ENCODE measurements around the gene KCNK15.
"Not testable (repeated sequence)": the region's sequence is repeated elsewhere in the genome, so short reads cannot be mapped to it uniquely, and the experiment has no call there.

KCNK15 gene

GRCh38 chr20:44745598-44746366 is at the start of gene KCNK15:
Gene KCNK15 (plus strand): TSS chr20:44745865. CDS start chr20:44745911, 46 bp downstream.
- DNase-seq (ENCODE audit: low read depth): no peak

GRCh38 chr20:44696315-44696714 is 49.4 kb upstream of the KCNK15 start:
- no peak for DNase-seq (ENCODE audit: low read depth)

GRCh38 chr20:44697041-44697440 is 48.6 kb upstream of the KCNK15 start:
- DNase-seq (ENCODE audit: low read depth): not testable (repeated sequence)

GRCh38 chr20:44698351-44698750 is 47.3 kb upstream of the KCNK15 start:
- DNase-seq (ENCODE audit: low read depth): no peak

GRCh38 chr20:44700306-44700705 is 45.4 kb upstream of the KCNK15 start:
- DNase-seq (ENCODE audit: low read depth): no peak

GRCh38 chr20:44701118-44701857 is 44.4 kb upstream of the KCNK15 start:
- DNase-seq (ENCODE audit: low read depth): no peak

- DNase-seq (ENCODE audit: low read depth): no peak
Observed at GRCh38 chr20:44701858-44702256, 43.8 kb upstream of the KCNK15 start.

GRCh38 chr20:44702776-44703175 is 42.9 kb upstream of the KCNK15 start:
- peak; percentile 27 for DNase-seq (ENCODE audit: low read depth)

- no peak for DNase-seq (ENCODE audit: low read depth)
Observed at GRCh38 chr20:44703183-44703925, 42.3 kb upstream of the KCNK15 start.

- no peak for DNase-seq (ENCODE audit: low read depth)
Observed at GRCh38 chr20:44703956-44704488, 41.6 kb upstream of the KCNK15 start.

- DNase-seq (ENCODE audit: low read depth): no peak
Observed at GRCh38 chr20:44704551-44704971, 41.1 kb upstream of the KCNK15 start.

- no peak for DNase-seq (ENCODE audit: low read depth)
Observed at GRCh38 chr20:44705364-44706094, 40.1 kb upstream of the KCNK15 start.

GRCh38 chr20:44706301-44707017 is 39.2 kb upstream of the KCNK15 start:
- no peak for DNase-seq (ENCODE audit: low read depth)

GRCh38 chr20:44707018-44707579 is 38.6 kb upstream of the KCNK15 start:
- DNase-seq (ENCODE audit: low read depth): no peak

- DNase-seq (ENCODE audit: low read depth): no peak
Observed at GRCh38 chr20:44709380-44709779, 36.3 kb upstream of the KCNK15 start.

GRCh38 chr20:44709797-44710196 is 35.9 kb upstream of the KCNK15 start:
- no peak for DNase-seq (ENCODE audit: low read depth)

GRCh38 chr20:44711237-44711636 is 34.4 kb upstream of the KCNK15 start:
- DNase-seq (ENCODE audit: low read depth): no peak

- no peak for DNase-seq (ENCODE audit: low read depth)
Observed at GRCh38 chr20:44714102-44714700, 31.5 kb upstream of the KCNK15 start.

GRCh38 chr20:44714701-44715498 is 30.8 kb upstream of the KCNK15 start, which contains the start of gene CCN5:
Gene CCN5 (plus strand): TSS chr20:44715369. CDS start chr20:44715391, 22 bp downstream.
- DNase-seq (ENCODE audit: low read depth): no peak
